Measurements from ENCODE around the gene PRKCA. TPM values are rescaled to one million over a fixed set of nuclear protein-coding genes. Genes with fewer than 3 reads are reported as not detected.
"Not testable (repeated sequence)": the region's sequence is repeated elsewhere in the genome, so short reads cannot be mapped to it uniquely, and the experiment has no call there.

Gene PRKCA
- polyA plus RNA-seq, 3 donors: 24.5 to 28.5 (median 27.0) TPM

DNA sequence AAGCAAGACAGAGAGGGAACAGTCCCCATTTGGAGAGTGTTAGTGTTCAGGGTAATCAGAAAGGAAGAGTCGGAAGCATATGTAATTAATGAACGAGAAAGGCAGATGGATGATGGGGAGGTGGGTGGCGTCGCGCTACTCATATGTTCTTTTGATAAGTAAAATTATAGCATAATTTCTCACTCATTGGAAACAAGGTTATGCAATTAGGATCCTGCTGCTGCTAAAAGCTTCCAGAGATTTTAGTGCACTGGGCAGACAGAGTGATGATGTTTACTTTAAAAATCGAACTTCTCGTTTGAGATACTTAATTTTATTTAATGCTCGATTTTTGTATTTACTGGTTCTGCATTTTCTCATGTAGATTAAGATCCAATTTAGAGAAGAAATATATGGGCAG, 96.2 kb downstream of the PRKCA start:
- DNase-seq (ENCODE audit: extremely low read depth in 1 of 11, low read depth in 9 of 11, low spot score in 4 of 11): no peak

DNA sequence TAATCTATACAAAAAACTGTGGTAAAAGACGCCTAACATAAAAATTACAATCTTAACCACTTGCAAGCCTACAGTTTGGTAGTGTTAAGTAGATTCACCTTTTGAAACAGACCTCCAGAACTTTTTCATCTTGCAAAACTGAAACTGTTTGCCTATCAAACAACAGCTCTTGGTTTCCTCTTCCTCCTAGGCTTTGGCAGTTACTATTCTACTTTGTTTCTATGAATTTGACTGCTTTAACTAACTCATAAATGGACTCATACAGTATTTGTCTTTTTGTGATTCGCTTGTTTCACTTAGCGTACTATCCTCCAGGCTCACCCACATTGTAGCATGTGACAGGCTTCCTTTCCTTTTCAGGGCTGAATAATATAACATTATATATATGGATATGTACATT, 97.0 kb downstream of the PRKCA start:
- DNase-seq (ENCODE audit: extremely low read depth in 1 of 11, low read depth in 9 of 11, low spot score in 4 of 11): no peak

- not testable (repeated sequence) for DNase-seq (ENCODE audit: extremely low read depth in 1 of 11, low read depth in 9 of 11, low spot score in 4 of 11)
Measured at GRCh38 chr17:66400041-66400688, 97.8 kb downstream of the PRKCA start.

DNA sequence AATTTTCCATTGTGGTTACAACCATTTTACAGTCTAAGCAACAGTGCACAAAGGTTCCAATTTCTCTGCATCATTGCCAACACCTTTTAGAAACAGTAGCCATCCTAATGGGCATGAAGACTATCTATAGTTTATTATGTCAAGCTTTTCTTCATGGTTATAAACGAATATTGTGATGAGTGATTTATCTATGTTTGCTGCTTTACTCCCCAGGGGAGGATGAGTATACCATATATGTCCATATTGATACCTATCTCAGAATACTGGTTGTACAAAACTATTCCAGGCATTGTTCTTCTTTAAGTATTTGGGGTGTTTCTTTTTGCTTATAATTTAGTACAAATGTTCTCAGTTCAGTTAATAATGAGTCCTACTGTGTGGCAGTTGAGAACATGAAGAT, 98.3 kb downstream of the PRKCA start:
- DNase-seq (ENCODE audit: extremely low read depth in 1 of 11, low read depth in 9 of 11, low spot score in 4 of 11): no peak

GRCh38 chr17:66401364-66401763, 99.0 kb downstream of the PRKCA start:
- DNase-seq (ENCODE audit: extremely low read depth in 1 of 11, low read depth in 9 of 11, low spot score in 4 of 11): no peak

DNA sequence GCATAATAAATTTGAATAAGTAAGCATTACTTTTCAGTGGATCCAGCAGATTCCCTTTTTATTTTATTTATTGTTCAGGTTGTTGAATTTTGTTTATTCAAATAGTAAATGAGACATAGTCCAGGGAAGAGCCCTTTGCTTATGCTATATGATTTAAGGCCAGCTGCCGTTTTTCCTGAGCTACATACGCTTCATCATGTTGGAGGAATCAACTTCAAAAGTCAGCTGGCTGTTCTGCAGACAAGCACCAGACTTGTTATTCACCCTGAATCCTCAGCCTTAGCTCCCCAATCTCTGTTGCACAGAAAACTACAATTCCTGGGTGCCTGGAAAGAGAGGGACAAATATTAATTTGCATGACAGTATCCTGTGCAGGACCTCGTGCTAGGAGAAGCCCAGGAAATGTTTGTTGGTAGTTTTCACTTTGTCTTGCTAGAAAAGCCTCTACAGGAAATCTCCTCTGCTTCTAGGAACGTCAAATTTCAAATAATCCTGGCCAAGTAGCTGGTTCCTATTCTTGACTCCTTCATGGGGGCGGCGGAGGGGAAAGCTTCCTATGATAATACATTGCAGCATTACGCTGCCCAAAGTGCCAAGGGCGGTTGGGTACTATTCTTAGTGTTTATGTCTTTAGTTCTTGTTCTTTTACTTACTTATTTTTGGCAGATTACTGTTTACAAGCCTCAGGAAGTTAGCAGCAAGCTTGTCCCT, 101.6 kb downstream of the PRKCA start:
- DNase-seq (ENCODE audit: extremely low read depth in 1 of 11, low read depth in 9 of 11, low spot score in 4 of 11): no peak

GRCh38 chr17:66405836-66406677, 103.6 kb downstream of the PRKCA start:
- no peak for DNase-seq (ENCODE audit: extremely low read depth in 1 of 11, low read depth in 9 of 11, low spot score in 4 of 11)

DNA sequence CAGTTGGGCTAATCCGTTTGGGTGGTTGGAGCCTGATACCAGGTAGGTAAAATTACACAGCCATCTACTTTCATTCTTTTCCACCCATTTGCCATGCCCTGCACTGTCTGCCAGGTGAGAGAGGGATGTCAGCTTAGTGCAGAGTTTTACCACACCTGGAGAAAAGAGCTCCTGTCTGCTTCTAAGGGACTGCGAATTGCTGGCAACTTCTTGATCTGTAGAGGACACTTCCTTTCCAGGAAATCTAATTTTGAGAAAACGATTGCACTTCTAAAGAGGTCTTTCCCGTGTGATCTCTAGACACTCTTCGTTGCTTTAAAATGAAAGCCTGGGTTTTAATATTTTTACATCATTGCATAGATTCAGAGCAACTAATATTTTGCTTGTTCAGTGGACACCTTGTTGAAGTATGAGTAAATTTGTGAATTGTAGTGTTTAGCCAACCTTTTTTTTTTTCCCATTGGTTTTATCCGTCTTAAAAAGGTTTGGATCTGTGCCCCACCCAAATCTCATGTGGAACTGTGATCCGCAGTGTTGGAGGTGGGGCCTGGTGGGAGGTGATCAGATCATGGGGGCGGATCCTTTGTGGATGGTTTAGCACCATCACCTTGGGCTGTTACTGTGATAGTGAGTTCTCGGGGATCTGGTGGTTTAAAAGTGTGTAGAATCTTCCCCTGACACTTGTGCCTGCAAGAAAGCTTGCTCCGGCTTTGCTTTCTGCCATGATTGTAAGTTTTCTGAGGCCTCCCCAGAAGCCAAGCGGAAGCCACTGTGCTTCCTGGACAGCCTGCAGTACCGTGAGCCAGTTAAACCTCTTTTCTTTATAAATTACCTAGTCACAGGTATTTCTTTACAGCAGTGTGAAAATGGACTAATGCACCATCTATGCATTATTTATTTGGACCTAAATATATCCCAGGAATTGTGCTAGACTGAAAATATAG, 104.6 kb downstream of the PRKCA start:
- no peak for DNase-seq (ENCODE audit: extremely low read depth in 1 of 11, low read depth in 9 of 11, low spot score in 4 of 11)

DNA sequence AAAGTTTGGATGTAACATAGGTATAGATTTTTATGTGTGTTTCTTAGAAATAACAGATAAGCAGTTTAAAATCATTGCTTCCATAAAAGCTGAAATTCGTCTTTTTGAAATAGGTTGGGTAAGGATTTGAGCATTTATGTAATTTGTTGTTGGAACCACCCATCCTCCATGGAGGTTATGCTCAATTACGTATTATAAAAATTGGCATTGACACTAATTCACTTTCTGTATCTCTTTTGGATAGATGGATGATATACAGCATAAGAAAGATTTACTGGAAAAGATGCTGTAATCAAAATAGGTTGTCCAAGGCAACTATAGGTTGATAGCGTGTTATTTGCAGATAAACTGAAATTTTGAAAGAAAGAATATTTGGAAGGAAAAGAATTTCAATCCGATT, 105.5 kb downstream of the PRKCA start:
- no peak for DNase-seq (ENCODE audit: extremely low read depth in 1 of 11, low read depth in 9 of 11, low spot score in 4 of 11)

- no peak for DNase-seq (ENCODE audit: extremely low read depth in 1 of 11, low read depth in 9 of 11, low spot score in 4 of 11)
Measured at GRCh38 chr17:66411520-66411919, 109.1 kb downstream of the PRKCA start.

DNA sequence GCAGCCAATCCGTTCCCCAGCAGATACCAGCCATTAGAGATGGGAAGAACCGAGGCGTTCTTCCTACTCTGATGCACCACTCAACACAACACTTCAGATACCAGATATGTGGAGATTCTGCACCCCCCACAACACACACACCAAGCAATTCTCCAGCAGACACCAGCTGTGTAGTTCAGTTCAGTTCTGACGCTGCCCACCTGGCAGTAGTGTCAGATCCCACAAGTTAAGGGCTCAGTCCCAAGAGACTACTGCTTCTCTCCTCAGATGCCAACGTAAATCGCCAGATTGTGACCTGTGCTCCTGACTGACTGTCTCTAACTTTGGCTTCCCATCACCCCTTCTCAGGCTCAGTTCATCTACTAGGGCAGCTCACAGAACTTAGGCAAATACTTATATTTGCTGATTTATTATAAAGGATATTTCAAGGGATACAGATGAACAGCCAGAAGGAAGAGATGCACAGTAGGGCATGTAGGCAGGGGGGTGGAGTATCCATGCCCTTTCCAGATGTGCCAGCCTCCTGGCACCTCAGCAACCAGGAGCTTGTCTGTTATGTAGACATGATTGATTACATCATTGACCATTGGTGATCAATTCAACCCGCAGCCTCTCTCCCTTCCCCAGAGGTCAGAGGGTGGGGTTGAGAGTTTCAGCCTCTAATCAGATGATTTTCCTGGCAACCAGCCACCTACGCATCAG, 110.6 kb downstream of the PRKCA start:
- DNase-seq (ENCODE audit: extremely low read depth in 1 of 11, low read depth in 9 of 11, low spot score in 4 of 11): no peak

DNA sequence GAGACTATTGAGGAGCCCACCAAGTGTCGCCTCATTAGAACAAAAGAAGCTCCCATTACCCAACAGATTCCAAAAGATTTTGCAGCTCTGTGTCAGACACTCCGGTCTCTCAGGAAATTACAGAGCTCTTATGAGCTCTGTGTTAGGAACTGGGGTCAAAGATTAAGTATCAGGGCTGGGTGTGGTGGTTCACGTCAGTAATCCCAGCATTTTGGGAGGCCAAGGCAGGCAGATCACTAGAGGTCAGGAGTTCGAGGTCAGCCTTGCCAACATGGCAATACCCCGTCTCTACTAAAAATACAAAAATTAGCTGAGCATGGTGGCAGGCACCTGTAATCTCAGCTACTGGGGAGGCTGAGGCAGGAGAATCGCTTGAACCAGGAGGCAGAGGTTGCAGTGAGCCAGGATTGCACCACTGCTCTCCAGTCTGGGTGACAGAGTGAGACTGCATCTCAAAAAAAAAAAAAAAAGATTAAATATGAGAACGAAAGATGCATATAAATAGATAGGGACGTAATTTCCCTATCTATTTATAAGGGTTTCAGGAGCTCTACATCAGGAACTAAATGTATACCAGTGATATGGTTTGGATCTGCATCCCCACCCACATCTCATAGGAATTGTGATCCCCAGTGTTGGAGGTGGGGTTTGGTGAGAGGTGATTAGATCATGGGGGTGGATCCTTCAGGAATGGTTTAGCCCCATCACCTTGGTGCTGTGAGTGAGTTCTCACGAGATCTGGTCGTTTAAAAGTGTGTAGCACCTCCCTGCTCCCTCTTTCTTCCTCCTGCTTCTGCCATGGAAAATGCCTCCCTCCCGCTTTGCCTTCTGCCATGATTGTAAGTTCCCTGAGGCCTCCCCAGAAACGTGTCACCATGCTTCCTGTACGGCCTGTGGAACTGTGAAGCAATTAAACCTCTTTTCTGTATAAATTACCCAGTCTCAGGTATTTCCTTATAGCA, 111.4 kb downstream of the PRKCA start:
- DNase-seq (ENCODE audit: extremely low read depth in 1 of 11, low read depth in 9 of 11, low spot score in 4 of 11): no peak

- DNase-seq (ENCODE audit: extremely low read depth in 1 of 11, low read depth in 9 of 11, low spot score in 4 of 11): no peak
Measured at GRCh38 chr17:66414561-66415175, 112.3 kb downstream of the PRKCA start.

DNA sequence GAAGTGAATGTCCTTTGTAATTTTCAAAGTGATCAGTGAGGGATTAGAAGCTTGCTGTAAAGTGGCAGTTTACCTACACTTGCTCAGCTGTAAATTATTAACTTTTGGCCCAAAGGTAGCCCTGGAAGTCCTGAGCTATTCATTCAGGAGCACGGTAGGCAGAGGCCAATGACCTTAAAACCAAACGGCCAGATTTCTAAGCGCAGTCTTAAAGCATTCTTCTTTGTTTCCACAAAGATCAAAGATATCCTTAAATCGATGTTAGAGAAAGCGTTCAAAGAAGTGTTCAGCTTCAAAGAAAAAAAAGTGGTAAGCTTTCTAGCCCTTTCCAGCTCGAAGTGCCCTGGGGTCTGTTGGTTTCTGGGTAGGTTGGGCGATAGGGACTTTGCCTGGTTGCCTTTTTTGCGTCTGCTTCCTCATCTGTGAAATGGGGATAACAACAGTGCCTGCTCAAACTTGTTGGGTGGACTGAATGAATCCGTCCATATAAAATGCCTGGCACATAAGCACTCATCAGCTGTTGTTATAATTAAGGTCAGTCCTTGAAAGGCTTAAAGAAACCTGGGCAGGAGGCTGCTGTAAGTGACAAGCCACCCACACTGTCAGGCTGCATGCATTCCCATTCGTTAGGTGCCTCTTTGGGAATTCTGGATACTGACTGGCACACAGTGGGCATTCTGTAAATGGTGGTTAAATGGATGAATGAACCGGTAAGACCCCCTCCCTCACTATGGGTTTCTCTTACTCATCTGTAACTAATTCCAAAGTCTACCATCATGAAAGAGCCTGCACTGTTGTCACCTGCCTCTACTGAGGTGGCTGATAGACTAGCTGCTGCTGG, 113.2 kb downstream of the PRKCA start:
- DNase-seq (ENCODE audit: extremely low read depth in 1 of 11, low read depth in 9 of 11, low spot score in 4 of 11): peak in 1 of 11 donors; percentile 51

GRCh38 chr17:66416207-66416940, 114.0 kb downstream of the PRKCA start:
- no peak for DNase-seq (ENCODE audit: extremely low read depth in 1 of 11, low read depth in 9 of 11, low spot score in 4 of 11)
